Ishikawa (cell line): ENCODE results near the gene DEPDC1B.
A peak's percentile ranks its signal among the peaks of the same experiment; 100 is the strongest.

Experiments
- CREB1 ChIP-seq: IDR thresholded peaks from 2 replicates; pipeline ENCODE4 v1.6.1; 2012; ENCODE audit warnings: low read depth
- EGR1 ChIP-seq: IDR thresholded peaks from 2 replicates; pipeline ENCODE4 v1.6.1; 2012
- EP300 ChIP-seq: IDR thresholded peaks from 2 replicates; pipeline ENCODE4 v1.6.1; 2012; ENCODE audit warnings: borderline replicate concordance
- MAX ChIP-seq: IDR thresholded peaks from 2 replicates; pipeline ENCODE4 v1.6.1; 2012
- NFIC ChIP-seq: IDR thresholded peaks from 2 replicates; pipeline ENCODE4 v1.6.1; 2012
- RAD21 ChIP-seq: IDR thresholded peaks from 2 replicates; pipeline ENCODE4 v1.6.1; 2012; ENCODE audit warnings: low read depth
- REST ChIP-seq: IDR thresholded peaks from 2 replicates; pipeline ENCODE4 v1.6.1; 2012; ENCODE audit warnings: low read depth, mild to moderate bottlenecking
- TAF1 ChIP-seq: IDR thresholded peaks from 2 replicates; pipeline ENCODE4 v1.6.1; 2012; ENCODE audit warnings: low read depth, mild to moderate bottlenecking
- TEAD4 ChIP-seq: IDR thresholded peaks from 2 replicates; pipeline ENCODE4 v1.6.1; 2012
- USF1 ChIP-seq: IDR thresholded peaks from 2 replicates; pipeline ENCODE4 v1.6.1; 2012
- YY1 ChIP-seq: IDR thresholded peaks from 2 replicates; pipeline ENCODE4 v1.6.1; 2012; ENCODE audit warnings: low read depth

GRCh38 chr5:60719329-60719728 is 19.4 kb upstream of the DEPDC1B start:
- TF ChIP-seq TAF1 (no peak), CREB1 (no peak), RAD21 (peak; percentile 16; the same call in 1 of the 2 replicates), EP300 (no peak), NFIC (no peak), EGR1 (no peak), REST (no peak), USF1 (no peak), MAX (no peak), TEAD4 (no peak), YY1 (no peak)
